CD4-positive, alpha-beta T cell treated with Interferon alpha-2 for 1 hour (primary cell): Measurements from ENCODE around the gene MAX.
"Not testable (repeated sequence)": the region's sequence is repeated elsewhere in the genome, so short reads cannot be mapped to it uniquely, and the experiment has no call there.

Experiments
- DNase-seq, 2 donors: peaks; one replicate each; pipeline ENCODE4 v3.0.0-alpha.2; 2020 to 2022

The MAX gene

DNA sequence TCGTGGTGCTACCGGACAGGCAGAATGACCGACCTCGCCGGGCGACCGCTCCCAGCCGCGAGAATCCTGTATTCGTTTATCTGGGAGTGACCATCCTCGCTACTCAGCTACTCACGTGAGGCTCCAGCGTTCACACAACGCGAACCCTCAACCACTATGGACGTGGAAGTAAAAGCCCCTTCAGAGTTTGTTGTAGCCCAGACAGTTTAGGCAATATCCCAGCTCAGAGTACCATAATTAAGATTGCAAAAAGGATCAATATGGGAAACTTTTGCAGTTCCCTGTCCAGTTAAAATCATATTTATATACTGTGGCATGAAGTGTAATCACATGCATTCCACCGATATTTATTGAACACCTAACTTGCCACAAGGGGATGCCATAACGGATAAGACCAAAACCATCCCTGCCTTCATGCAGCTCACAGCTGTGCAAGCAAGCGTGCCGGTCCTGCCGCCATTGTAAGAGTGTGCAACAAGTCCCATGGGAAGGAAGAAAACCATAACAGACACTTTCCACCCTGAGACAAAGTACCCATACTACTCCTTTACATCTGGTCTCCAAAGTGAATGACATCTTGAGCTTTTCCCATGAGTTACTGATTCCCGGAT, 938 bp upstream of the MAX start:
- DNase-seq = peak in 1 of 2 donors; percentile 18

DNA sequence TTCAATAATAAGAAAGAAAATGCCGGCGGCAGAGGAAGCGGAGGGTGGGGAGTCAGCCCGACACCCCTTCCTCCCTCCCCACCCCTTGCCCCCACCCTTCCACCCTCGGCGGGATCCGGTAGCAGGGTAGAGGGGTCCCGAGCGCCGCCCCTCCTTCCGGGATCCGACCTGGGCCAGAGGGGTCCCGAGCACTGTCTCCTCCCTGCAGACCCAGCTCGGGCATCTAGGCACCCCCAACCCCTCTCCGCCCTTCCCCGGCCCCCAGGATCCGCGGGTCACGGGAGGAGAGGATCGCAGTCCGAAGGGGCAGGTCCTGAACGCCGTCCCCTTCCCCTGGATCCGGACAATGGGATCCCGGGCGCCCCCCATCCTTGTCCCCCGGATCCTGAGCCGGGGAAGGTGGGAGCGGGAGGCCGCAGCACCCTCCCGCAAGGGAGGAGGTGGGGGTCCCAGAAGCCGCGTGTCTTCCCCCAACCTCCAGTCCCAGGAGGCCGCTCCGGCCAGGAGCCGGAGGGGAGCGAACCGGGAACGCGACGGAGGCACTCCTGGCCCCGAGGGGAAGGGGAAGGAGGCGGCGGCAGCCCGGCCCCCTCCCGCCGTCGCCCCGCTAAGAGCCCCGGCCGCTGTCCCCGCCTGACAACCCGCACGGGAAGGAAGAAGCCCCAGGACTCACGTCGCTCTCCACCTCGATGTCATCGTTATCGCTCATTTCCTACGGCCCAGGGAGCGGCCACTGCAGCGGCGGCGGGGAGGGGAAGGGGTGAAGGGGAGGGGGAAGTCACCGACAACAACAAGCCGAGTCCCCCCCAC, 481 bp downstream of the MAX start:
- peak; percentile 46 to 63 for DNase-seq

DNA sequence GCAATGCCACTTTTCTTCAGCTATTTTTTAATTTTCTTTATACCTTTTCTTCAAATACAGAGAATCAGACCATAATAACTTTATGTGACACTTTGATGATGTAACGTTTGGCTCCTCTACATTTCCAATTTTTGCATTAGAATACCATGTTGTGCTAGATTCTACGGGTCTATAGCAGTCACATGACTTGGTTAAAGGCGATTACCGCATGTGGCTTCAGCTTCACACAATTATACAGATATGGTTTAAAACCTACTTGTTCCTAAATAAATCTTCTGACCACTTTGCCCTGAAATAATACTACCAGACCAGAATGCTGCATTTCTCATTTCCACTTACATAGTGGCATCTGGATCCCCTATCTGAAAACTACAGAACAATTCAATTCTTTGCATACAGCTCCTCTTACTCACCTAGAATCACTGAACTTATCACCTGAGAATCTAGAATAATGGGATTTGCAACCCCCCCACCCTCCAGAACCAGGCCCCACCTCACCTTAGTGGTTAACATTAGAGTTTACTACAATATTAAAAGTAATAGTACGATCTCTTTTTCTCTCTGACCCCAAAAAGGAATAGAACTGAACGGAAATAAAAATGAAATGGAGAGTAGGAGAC, 1.3 kb downstream of the MAX start:
- peak in 1 of 2 donors; percentile 39 for DNase-seq

DNA sequence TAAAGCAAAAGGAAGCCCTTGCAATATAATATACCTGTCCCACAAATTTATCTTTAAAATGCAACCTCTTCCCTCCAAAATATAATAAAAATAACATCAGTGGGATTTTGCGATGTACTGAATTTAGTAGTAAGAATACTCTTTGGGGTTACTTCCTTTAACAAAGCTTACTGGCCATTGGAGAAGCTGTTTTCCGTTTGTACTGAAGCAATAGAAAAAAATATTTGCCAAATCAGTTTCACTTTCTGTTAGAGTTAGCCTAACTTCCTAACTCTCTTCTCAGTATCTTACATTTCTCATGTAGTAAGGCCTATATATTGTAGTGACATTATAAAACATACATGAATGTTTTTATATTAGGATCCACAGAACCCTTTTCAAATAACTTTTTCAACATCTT, 3.7 kb downstream of the MAX start:
- peak in 1 of 2 donors; percentile 68 for DNase-seq

DNA sequence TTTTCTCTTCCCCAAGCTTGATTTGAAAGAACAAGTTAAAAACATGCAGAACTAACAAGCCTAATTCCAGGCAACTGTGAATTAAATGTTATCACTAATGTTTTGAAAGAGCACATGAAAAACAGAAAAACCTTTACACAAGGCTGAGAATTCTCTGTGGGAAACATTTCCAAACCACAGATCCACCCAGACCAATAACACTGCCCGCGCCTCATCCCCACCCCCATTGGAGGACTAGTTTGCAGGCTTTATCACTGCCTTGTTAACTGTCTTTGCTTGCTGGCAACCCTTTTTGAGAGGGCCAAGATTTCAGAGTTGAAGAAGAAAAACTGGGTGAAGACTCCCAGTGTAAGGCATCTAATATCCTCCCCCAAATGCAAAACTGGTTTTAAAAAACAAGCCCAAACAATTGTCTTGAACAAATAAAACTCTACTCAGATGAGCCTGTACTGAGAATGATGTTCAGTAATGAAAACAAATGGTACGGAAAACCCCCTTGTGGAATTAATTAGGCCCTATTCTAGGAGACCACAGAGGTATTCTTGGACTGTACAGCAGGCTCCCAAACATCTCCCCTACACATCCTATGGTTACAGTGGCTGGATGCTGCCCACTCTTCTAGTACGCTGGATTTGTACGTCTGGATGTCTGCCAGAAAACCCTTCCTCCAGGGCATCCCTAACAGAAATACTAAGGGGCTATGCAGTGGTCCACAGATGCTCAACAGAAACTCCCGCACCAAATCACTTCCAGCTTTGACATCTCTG, 5.8 kb downstream of the MAX start:
- no peak for DNase-seq

DNA sequence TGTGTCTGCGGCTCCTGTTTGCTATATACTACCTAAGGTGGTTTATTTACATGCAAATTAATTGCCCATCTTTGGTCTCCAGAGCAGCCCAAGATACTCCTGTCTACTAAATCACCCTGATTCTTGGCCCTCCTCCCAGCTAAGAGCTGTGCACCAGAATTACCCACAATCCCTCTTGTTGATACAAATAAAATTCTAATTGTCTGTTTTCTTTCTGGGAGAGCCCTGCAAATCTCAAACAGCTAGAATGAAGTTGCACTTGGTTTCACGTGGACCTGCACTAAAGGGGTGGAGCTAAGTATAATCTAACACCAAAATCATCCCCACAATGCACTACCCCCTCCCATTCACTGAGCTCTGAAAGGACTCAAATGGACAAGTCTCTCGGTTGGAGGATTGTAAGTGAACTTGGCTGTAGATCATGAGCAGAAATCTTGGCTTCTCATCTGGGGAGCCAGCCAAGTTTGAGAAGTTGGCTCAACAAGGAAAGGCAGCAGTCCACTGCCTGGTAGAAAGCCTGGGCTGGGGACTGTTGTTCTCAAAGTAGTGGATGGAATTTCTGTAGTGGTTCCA, 6.6 kb downstream of the MAX start:
- no peak for DNase-seq

DNA sequence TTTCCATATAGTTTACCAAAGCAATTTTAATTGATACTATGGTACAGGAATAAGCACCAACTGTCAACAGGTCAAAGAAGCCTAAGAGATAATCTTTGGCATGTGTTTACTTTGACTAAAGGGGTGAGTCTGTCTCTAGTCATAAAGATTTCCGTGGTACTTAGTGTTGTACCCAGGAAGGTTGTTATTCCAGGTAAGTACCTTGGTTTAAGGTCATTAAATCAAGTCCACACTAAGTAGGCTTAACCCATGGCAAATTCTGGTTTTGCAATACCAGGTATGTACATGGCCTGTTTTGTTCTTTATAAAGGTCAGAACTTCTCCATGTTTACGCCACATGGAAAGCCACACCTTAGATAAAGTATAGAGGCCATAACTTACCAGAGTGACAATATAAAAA, 10.0 kb downstream of the MAX start:
- DNase-seq = no peak

DNA sequence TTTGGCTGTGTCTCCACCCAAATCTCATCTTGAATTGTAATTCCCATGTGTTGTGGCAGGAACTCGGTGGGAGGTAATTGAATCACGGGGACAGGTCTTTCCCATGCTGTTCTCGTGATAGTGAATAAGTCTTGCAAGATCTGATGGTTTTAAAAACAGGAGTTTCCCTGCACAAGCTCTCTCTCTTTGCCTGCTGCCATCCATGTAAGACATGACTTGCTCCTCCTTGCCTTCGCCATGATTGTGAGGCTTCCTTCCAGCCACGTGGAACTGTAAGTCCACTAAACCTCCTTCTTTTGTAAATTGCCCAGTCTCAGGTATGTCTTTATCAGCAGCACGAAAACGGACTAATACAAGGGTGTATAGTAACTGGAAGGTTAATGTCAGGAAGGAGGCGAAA, 14.5 kb downstream of the MAX start:
- not testable (repeated sequence) for DNase-seq

DNA sequence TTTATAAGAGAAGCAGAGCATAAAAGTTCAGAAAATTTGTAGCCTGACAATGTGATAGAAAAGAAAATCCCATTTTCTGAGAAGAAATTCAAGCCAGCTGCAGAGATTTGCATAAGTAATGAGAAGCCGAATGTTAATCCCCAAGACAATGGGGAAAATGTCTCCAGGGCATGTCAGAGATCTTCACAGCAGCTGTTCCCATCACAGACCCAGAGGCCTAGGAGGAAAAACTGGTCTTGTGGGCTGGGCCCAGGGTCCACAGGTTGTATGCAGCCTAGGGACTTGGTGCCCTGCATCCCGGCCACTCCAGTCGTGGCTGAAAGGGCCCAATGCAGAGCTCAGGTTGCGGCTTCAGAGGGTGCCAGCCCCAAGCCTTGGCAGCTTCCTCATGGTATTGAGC, 15.6 kb downstream of the MAX start:
- DNase-seq = not testable (repeated sequence)

DNA sequence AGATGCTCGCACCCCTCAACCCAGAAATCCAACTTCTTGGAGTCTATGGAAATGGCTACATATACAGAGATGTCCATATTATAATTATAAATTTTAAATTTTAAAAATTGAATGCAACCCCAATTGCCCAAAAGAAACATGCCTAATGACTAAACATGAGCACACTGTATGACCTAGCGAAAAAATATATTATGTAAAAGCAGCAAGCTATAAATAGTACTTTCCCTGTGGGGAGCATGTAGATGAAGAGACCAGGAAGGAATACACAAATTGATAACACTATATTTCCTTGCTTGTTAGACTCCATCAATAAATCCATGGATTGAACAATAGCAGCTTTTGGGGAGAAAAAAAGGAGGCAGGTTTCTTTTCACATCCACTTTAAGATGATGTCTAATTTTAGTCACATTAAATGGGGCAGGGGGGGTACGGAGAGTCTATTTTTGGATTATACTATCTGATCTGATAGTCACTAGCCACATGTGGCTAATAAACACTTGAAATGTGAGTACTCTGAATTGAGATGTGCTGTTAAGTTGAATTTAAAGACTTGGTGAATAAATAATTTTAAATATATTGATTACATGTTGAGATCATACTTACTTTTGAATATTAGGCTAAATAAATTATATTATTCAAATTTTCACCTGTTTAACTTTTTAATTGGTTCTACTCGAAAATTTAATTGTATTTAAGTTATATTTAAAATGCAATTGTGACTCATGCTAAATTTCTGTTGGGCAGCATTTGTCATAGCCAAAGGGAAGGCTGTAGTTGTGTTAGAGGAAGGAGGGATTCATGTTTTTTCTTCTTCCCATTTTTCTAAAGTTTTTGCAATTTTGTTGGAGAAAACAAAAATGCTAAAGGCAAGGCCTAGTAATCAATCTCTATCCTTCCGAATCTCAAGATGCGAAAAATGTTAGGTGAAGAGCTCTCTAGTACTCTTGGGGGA, 17.5 kb downstream of the MAX start:
- no peak for DNase-seq

DNA sequence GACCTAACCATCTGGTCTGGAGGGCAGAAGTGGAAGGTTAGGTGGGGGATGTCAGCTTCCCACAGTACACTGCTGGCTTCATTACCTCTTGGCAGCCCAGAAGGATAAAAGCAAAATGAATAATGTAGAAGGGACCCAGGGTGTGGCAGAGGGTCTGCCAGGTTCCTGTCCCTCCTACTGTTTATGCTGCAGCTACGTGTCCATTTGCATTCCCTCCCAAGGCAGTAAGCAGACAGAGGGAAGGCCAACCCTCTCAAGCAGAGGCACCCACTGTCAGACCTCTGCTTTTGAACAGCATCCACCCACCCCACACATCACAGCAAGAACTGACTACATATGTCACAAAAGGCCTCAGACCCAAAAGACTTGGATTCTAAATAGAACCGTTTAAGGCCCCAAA, 19.4 kb downstream of the MAX start:
- DNase-seq = no peak

DNA sequence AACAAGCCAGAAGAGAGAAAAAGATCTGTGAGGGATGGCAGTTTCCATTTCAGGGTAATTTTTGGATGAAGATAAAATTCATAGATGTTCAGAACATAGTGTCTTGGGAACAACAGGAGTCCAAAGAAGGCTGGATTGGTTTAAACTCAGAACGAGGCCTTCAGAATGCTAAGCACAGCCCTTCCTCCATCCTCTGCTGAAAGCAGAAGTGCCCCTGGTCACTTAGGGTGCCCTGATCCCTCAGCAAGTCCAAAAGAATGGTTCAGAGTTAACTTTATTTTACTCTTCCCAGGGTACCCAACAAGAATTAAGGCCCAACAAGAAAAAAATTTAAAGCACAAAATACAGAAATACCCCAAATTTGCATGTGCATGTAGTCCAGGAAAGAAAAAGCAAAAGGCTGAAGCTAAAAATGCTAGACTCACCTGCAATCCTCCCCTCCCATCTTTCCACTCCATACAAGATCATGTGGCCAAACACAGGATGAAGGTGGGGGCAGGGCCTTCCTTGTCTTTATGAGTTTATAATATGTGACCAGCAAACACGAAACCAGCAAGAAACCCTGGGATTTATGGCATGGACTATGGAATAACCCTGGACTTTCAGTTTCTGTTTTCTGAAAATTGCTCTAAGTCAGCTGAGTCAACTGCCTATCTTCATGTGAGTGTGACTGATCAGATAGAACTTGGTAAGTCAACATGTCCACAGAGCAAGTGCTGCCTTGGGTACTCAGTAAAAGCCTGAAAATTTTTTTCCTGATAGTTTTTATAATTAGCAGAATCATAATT, 21.2 kb downstream of the MAX start:
- no peak for DNase-seq

DNA sequence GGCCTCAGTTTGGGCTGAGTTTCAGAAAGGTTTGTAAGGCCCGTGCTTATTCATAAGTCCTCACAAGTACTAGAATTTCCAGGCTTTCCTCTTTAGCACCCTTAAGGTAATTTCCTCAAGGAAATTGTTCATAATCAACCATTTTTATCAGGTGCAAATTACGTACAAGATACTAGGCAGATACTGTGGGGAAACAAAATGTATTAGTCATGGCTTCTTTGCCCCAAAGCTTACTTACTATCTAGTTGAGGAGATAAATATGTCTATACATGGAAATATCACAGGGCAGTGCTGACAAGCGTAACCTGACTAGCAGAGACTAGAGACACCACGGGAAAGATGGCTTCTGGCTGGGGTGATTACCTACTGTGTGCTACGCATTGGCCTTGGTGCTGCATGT, 22.5 kb downstream of the MAX start:
- DNase-seq = no peak

DNA sequence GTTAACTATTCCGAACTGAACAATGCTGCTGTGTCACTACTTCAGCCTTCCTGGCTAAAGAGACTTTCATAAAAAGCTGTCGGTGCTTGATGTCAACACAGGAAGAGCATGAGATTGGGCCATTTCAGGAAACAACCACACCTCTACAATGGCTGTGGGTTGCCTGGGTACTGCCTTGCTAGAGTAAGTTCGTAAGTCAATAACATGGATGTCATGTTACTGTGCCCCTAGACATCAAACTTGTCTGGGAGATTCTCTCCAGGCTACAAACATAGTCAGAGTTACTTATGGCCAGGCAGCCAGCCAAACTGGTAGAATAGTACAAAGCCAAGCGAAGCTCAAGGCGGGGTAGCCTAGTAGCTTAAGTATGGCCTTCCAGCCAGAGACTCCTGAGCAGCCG, 23.1 kb downstream of the MAX start:
- no peak for DNase-seq

DNA sequence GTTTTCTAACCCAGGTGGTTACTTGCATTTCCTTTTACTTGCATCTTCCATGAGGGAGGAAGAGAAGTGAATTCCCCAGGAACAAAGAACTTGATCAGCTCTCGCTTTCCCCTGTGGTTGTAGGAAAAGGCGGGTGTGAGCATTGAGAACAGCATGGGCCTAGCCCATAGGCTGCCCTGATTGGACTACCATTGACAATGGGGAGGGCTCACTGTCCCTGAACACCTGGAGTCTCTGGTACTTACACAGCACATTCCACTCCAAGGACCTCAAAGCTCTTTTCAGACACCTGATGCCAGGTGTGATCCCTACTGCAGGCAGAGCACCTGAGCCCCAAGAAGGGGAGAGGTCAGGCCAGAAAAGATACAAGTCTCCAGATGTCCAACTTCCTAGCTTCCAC, 25.0 kb downstream of the MAX start:
- DNase-seq = no peak

DNA sequence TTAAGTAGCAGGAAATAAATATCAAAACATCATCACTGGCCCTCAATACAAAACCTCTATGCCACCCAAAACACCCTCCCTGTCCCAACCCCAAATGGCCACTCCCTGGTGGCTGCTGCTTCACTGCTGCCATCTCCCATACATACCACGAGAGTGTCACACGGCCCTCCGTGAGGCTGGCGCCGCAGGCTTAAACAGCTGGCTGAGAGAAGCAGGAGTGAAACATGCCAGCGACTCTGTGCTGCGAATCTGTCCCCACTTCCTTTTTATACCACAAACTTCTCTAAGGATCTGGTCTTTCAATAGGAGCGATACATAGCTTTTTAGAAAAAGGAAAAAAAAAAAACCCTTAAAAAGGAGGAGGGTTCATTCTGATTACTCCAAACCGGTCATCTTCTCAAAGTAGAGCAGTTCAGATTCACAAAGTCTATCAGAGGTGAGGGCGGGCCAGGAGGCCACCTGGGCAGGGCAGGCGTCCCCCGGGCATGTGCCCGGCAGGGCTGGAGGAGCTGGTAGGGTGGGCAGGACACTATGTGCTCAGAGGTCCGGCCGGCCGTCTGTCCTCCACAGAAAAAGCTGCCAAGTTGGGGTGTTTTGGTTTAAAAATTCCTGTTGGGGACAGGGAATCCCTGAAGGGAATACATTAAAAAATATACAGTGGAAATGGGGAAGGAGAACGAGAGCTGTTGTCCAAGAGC, 26.5 kb downstream of the MAX start:
- no peak for DNase-seq

DNA sequence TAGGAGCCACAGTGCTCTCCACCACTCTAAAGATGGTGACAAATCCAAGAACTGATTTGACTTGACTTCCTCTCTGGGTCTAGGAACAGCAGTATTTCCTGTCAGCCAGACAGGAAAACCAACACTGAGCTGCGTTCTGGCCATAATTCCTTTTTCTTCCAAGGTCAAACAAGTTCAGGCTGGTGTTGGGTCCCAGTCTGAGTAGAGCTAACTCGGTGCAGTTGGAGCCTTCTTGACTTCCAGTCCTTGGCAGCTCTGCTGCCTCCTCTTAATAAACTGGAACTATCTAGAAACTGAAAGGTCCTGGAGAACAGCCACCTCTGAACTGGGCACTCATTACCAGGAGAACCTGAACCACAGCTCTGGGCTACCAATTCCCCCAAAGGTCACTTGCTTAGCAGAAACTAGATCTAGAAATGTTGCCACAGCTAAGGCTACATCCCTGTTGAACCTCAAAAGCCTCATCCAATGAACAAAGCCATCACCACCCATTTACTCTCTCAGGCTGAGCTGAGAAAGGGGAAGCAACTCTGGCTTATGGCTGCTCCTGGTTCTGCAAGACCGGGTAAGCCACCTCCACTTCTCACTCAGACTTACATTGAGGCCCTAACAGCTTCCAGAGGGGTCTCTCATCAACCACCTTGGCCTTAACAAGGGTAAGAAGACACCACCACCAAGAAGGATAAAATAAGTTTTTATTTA, 27.7 kb downstream of the MAX start:
- DNase-seq = peak in 1 of 2 donors; percentile 16

DNA sequence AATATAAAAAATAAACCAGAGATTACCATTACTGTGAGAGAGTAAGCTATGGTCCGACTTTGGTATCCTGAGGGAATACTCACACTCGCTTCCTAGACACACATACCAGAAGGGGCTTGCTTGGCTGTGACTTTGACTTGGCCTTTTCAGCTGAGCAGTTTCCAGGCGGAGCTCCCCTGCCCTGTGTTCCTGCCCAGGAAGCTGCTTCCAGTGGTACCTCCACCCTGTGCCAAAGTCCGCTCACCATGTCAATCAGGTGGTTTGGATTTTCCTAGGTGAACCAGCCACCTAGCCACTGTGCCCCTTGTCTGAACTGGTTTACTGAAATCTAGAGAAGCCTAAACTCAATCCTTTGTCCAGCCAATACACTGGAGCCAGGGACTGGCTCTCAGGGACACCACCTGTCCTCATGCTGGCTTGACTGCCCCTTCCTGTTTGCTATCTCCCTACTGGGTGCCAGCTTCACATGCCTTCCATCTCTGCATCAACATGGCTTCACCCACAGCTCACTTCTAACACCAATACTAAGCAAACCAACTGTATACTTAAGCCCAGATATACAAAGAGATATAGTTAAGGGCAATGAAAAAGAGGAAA, 28.6 kb downstream of the MAX start:
- DNase-seq = no peak

DNA sequence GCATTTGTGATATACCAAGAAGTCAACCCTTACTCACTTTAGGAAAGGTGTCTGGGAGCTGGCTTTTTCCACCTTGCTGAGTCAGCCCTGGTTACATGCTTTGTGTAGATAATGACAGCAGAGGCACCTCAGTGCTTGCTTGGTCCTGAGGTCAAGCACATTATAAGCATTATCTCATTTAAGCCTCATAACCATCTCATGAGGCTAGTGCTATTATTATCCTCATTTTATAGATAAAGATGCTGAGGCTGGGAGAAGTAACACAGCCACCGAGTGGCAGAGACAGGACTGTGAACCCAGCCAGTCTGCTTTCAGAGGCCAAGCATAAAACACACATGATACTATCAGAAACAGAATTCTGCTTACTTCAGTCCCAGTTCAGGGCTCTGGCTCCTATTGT, 29.4 kb downstream of the MAX start:
- DNase-seq = no peak
